HG03064 (cell line): ENCODE measurements around the gene TMEM114.
"Not testable (repeated sequence)": the region's sequence is repeated elsewhere in the genome, so short reads cannot be mapped to it uniquely, and the experiment has no call there.

ENCODE experiments used
- ATAC-seq: cut with Tn5 transposase; IDR thresholded peaks from one replicate; pipeline ENCODE4 v1.9.1; 2021; ENCODE audit warnings: low read depth; ENCODE audit not compliant: unreplicated experiment

TMEM114 gene

DNA sequence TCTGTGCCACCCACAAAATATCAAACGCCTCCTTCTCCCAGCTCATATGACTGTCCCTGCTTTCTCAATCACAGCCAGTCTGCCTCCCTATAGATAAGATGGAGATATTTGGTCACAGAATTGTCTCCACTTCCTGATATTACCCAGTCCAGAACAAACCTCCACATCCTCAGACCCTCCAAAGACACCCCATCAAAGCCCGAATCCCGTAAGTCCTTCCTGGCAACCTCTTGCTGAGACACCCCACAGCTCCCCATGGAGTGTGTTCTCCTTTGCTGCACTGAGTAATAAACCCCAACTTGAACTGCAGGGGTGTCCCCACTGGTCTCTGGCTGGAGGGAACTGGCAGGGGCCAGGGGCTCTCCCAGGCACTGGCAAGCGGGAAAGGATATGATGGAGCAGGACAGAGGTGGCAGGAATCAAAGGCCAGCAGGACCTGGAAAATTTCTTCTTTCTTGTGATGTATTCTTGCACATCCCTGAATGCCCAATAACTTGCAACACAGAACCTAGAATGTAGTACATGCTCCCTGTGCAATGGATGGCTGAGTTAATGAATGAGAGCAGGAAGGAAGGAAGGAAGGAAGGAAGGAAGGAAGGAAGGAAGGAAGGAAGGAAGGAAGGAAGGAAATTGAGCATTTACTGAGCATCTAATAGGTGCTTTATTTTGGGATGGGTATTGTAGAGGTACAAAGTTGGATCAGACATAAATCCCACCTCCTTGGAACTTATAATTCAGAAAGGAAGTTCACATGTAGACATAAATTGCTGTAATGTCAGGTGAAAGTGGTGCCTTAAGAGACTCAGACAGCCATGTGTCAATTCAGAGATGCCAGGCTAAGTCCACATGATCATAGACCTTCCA, 13.9 kb downstream of the TMEM114 start:
- ATAC-seq = no peak

GRCh38 chr16:8575399-8575798, 14.9 kb downstream of the TMEM114 start:
- ATAC-seq = no peak

DNA sequence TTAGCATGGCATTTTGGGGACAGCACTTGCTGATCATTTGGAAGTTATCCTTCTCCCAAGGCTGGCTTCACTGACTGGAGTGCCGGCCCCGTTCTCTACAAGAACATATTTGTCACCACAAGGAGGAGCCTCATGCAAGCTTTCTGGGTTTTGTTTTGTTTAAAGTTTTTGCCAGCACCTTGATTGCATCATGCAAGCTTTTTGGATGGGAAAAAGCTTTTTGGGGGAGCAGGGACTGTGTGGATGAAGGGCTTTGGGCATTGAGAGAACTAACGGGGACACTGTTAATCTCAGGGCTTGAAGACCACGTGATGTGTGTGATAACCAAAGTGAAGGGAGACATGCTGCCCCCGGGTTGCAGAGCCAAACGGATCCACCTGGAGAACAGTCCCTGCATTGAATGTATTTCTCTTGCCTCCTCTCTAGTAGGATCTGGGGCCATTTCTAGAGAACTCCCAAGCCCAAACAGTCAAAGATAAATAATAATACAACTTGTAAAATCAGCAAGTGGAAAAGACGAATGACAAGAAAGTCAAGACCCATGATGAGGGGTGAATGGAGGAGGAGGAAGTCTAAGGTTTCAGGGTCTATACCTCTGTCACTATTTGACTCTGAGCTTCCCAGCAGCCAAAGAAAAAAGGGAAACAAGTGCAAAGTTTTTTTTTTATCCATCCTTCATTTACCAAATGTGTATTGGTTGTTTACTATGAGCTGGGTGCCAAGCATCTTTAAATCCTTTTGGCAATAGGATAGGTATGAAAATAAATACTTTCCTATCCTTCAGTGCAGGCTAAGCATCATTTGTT, 17.2 kb downstream of the TMEM114 start:
- ATAC-seq = no peak

- no peak for ATAC-seq
These were observed 18.0 kb downstream of the TMEM114 start for GRCh38 chr16:8572063-8572918.

GRCh38 chr16:8571061-8571596, 19.2 kb downstream of the TMEM114 start:
- ATAC-seq = no peak

GRCh38 chr16:8570393-8570792, 19.9 kb downstream of the TMEM114 start:
- not testable (repeated sequence) for ATAC-seq

DNA sequence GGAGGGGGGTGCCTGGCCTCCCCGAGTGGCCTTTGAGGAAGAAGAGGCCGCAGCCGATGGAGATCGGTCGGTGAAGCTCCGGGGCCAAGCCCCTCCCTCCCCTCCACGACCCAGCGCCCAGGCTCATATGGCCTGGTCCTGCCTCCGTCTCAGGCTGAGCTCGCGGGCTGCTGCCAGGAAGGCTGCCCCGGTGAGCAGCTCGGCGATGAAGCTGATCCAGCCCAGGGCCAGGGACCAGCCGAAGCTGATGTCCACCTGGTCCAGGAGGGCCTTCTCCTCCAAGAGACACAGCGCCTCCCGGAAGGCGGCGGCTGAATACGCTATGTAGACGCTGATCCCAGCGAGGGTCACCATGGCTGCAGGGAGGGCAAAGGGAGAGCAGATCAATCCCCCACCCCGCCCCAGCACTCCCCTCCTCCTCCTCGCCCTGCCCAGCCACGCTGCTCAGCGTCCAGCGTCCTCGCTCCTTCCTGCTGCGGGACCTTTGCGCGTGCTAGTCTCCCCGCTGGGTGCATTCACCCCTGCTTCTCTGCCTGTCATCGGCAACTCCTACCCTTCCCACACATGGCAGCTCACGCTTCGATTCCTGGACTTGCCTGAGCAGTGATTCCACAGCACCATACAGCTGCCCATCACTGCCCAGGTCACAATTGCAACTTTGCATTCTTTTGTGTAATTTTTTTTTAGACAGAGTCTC, 20.5 kb downstream of the TMEM114 start:
- ATAC-seq = no peak

DNA sequence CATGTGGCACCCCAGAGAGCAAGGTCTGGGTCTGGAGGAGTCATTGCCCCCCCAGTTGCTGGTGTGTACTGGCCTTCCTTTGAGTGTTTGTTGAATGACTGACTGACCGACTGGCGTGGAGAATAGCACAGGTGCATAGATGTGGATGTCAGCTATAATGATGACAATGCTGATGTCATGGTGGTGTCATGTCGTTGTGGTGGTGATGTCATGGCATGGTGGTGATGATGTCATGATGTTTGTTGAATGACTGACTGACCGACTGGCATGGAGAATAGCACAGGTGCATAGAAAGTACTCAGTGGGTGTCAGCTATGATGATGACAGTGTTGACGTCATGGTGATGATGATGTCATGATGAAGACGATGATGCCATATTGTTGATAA, 22.1 kb downstream of the TMEM114 start:
- ATAC-seq = no peak

GRCh38 chr16:8567355-8568230, 22.7 kb downstream of the TMEM114 start:
- peak; percentile 71 for ATAC-seq

DNA sequence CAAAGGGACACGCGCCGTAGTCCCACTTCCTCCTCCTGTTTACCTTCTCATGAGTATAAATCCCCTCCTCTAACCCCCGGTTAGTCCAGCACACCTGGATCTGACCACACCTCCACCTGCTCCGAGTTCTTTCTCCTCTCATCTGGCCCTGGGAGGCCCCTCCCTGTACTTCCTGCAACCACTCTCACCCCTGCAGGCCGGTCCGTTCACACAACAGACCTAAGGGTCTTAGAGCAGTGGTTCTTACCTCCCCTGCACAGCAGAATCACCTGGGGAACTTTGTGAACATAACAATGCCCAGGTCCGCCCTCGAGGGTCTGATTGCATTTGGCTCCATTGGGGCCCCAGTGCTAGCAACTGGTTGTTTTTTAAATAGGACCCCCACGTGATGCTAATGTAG, 24.8 kb downstream of the TMEM114 start:
- no peak for ATAC-seq

DNA sequence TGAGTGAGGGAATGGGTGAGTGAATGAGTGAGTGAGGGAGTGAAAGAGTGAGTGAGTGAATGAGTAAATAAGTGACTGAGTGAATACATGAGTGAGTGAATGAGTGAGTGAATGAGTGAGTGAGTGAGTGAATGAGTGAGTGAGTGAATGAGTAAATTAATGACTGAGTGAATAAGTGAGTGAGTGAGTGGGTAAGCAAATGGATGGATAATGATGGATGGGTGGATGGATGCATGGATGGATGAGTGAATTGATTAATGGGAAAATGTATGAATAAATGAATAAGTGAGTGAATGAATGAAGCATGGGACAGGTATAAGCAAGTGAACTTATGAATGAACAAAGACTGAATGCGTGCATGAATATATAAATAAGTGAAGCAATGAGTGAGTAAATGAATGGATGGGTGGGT, 25.4 kb downstream of the TMEM114 start:
- ATAC-seq = no peak

DNA sequence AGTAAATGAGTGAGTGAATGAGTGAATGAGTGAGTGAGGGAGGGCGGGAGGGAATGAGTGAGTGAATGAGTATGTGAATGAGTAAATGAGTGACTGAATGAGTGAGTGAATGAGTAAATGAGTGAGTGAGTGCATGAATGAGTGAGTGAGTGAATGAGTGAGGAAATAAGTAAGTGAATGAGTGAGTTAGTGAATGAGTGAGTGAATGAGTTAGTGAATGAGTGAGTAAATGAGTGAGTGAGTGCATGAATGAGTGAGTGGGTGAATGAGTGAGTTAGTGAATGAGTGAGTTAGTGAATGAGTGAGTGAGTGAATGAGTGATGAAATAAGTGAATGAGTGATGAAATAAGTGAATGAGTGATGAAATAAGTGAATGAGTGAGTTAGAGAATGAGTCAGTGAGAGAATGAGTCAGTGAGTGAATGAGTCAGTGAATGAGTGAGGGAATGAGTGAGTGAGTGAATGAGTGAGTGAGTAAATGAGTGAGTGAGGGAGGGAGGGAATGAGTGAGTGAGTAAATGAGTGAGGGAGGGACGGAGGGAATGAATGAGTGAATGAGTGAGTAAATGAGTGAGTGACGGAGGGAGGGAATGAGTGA, 26.3 kb downstream of the TMEM114 start:
- not testable (repeated sequence) for ATAC-seq

- no peak for ATAC-seq
These were observed 28.8 kb downstream of the TMEM114 start for GRCh38 chr16:8561496-8561895.

- ATAC-seq = no peak
These were observed 34.9 kb downstream of the TMEM114 start for GRCh38 chr16:8555400-8555799.

GRCh38 chr16:8554881-8555280, 35.4 kb downstream of the TMEM114 start:
- ATAC-seq = no peak

- ATAC-seq = no peak
These were observed 36.3 kb downstream of the TMEM114 start for GRCh38 chr16:8554022-8554421.

- no peak for ATAC-seq
These were observed 37.7 kb downstream of the TMEM114 start for GRCh38 chr16:8552487-8553221.
